Adrenal gland (tissue), 5 donors: ENCODE measurements around the gene OMD.

ENCODE experiments used
- POLR2A ChIP-seq, 2 donors: fragments of 450-650 bp; IDR thresholded peaks; one replicate each; pipeline ENCODE4 v1.6.1; 2017; ENCODE audit warnings: antibody characterized with exemption in 2 of 2, mild to moderate bottlenecking in 2 of 2, moderate library complexity in 1 of 2
- TF ChIP-seq, protein P1 (sequence below), 6 experiments: fragments of 450-650 bp in 4 of 6; fragments of 200-600 bp in 2 of 6; sonication (generic) in 1 of 6; IDR thresholded peaks; 1 replicate in 5 of 6; 2 replicates in 1 of 6; pipeline versions ENCODE4 v1.5.1 to v1.8.0; 2016 to 2021; ENCODE audit warnings: antibody characterized with exemption in 6 of 6, mild to moderate bottlenecking in 2 of 6, moderate library complexity in 1 of 6
- donor health status: DM: no; HTN: no; CAD: no.

DNA sequence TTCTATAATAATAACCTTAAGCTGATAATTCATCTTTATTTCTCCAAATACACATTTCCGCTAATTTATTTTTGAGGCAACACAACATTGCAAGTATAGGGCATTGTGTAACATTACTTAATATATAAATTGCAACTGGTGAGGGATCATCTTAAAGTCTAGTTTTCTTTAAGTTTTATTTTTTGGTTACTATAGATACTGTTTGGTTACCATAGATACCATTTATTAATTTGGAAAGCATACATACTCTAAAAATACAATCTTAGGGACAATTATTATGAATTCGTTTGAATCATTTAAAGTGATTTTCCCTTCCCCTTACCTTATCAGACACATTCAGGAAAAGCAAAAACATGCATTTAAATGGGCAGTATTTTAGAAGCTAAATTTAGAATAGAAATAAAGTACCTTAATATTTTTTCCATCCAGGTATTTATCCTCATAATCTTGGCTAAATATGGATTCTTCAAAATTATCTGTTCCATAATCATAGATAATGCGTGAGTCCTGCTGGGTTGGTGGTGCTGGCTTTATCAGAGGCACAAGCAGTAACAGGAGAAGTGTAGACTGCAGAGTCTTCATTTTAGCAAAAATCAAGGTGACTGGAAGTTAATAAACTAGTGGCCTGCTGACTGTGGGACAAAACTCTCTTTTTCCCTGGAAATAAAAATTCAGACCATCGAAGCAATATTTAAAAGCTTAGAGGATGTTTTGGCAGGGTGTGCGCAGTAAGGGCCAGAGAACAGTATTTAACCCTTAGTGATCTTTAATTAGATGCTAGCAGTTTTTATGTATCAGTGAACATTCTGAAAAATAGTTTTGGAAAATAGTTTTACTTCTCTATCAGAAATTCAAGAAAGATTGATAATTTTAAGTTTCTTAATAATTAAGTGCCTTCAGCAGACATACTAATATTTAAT, 21.2 kb downstream of the OMD start:
- TF ChIP-seq POLR2A (IDR thresholded peaks at IDR 0.05), result no peak
- TF ChIP-seq, protein P1, sequence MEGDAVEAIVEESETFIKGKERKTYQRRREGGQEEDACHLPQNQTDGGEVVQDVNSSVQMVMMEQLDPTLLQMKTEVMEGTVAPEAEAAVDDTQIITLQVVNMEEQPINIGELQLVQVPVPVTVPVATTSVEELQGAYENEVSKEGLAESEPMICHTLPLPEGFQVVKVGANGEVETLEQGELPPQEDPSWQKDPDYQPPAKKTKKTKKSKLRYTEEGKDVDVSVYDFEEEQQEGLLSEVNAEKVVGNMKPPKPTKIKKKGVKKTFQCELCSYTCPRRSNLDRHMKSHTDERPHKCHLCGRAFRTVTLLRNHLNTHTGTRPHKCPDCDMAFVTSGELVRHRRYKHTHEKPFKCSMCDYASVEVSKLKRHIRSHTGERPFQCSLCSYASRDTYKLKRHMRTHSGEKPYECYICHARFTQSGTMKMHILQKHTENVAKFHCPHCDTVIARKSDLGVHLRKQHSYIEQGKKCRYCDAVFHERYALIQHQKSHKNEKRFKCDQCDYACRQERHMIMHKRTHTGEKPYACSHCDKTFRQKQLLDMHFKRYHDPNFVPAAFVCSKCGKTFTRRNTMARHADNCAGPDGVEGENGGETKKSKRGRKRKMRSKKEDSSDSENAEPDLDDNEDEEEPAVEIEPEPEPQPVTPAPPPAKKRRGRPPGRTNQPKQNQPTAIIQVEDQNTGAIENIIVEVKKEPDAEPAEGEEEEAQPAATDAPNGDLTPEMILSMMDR (IDR thresholded peaks at IDR 0.05), result no peak
